SK-N-SH (cell line): ENCODE results near the gene MGAT5.

Source experiments
- CTCF ChIP-seq: fragments of 200-600 bp; sonication (generic); IDR thresholded peaks from 2 replicates; pipeline ENCODE4 v1.6.1; 2017; ENCODE audit warnings: antibody characterized with exemption, mild to moderate bottlenecking, moderate library complexity
- EZH2phosphoT487 ChIP-seq: fragments of 200-600 bp; sonication (generic); IDR thresholded peaks from 2 replicates; pipeline ENCODE4 v1.6.1; 2017; ENCODE audit warnings: low read depth, mixed run types, mild to moderate bottlenecking, antibody characterized with exemption, moderate library complexity, borderline replicate concordance
- FOXM1 ChIP-seq: IDR thresholded peaks from 2 replicates; pipeline ENCODE4 v1.4.0; 2012; ENCODE audit warnings: low read depth, mild to moderate bottlenecking
- GABPA ChIP-seq: IDR thresholded peaks from 2 replicates; pipeline ENCODE4 v1.4.0; 2012; ENCODE audit warnings: low read depth, mild to moderate bottlenecking
- POLR2AphosphoS5 ChIP-seq: IDR thresholded peaks from 2 replicates; pipeline ENCODE4 v1.6.1; 2012; ENCODE audit warnings: low read depth, low read length
- RAD21 ChIP-seq: IDR thresholded peaks from 2 replicates; pipeline ENCODE4 v1.6.1; 2012; ENCODE audit warnings: mild to moderate bottlenecking, low read length
- TAF1 ChIP-seq: IDR thresholded peaks from 2 replicates; pipeline ENCODE4 v1.6.1; 2012; ENCODE audit warnings: low read depth, mild to moderate bottlenecking, low read length, moderate library complexity, borderline replicate concordance
- TF ChIP-seq, protein P1 (sequence below): IDR thresholded peaks from 2 replicates; pipeline ENCODE4 v1.6.1; 2012; ENCODE audit warnings: mild to moderate bottlenecking, low read depth, low read length, moderate library complexity
- TF ChIP-seq, protein P2 (sequence below): fragments of 150-350 bp; IDR thresholded peaks from 2 replicates; pipeline ENCODE4 v1.6.1; 2017; ENCODE audit warnings: antibody characterized with exemption, low read length, low read depth, borderline replicate concordance

- TF ChIP-seq POLR2AphosphoS5: no peak
- no peak for TF ChIP-seq RAD21
- TF ChIP-seq, protein P1, sequence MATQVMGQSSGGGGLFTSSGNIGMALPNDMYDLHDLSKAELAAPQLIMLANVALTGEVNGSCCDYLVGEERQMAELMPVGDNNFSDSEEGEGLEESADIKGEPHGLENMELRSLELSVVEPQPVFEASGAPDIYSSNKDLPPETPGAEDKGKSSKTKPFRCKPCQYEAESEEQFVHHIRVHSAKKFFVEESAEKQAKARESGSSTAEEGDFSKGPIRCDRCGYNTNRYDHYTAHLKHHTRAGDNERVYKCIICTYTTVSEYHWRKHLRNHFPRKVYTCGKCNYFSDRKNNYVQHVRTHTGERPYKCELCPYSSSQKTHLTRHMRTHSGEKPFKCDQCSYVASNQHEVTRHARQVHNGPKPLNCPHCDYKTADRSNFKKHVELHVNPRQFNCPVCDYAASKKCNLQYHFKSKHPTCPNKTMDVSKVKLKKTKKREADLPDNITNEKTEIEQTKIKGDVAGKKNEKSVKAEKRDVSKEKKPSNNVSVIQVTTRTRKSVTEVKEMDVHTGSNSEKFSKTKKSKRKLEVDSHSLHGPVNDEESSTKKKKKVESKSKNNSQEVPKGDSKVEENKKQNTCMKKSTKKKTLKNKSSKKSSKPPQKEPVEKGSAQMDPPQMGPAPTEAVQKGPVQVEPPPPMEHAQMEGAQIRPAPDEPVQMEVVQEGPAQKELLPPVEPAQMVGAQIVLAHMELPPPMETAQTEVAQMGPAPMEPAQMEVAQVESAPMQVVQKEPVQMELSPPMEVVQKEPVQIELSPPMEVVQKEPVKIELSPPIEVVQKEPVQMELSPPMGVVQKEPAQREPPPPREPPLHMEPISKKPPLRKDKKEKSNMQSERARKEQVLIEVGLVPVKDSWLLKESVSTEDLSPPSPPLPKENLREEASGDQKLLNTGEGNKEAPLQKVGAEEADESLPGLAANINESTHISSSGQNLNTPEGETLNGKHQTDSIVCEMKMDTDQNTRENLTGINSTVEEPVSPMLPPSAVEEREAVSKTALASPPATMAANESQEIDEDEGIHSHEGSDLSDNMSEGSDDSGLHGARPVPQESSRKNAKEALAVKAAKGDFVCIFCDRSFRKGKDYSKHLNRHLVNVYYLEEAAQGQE: no peak
- no peak for TF ChIP-seq TAF1
- TF ChIP-seq GABPA: no peak
- TF ChIP-seq FOXM1: no peak
- TF ChIP-seq CTCF: no peak
- TF ChIP-seq, protein P2, sequence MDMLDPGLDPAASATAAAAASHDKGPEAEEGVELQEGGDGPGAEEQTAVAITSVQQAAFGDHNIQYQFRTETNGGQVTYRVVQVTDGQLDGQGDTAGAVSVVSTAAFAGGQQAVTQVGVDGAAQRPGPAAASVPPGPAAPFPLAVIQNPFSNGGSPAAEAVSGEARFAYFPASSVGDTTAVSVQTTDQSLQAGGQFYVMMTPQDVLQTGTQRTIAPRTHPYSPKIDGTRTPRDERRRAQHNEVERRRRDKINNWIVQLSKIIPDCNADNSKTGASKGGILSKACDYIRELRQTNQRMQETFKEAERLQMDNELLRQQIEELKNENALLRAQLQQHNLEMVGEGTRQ: no peak
- no peak for TF ChIP-seq EZH2phosphoT487
Observed at GRCh38 chr2:134299334-134299733, 45.5 kb downstream of the MGAT5 start.
